ENCODE measurements around the gene PANX3.

Gene PANX3

GRCh38 chr11:124657904-124658303, 46.7 kb downstream of the PANX3 start:
- no peak for DNase-seq (ENCODE audit: low spot score)

GRCh38 chr11:124658501-124658900, 47.3 kb downstream of the PANX3 start:
- DNase-seq (ENCODE audit: low spot score) = no peak

- no peak for DNase-seq (ENCODE audit: low spot score)
These were observed 47.8 kb downstream of the PANX3 start for GRCh38 chr11:124658986-124659385.

- no peak for DNase-seq (ENCODE audit: low spot score)
These were observed 50.3 kb downstream of the PANX3 start for GRCh38 chr11:124661553-124661952.

GRCh38 chr11:124662106-124662505, 50.9 kb downstream of the PANX3 start:
- DNase-seq (ENCODE audit: low spot score) = no peak

DNA sequence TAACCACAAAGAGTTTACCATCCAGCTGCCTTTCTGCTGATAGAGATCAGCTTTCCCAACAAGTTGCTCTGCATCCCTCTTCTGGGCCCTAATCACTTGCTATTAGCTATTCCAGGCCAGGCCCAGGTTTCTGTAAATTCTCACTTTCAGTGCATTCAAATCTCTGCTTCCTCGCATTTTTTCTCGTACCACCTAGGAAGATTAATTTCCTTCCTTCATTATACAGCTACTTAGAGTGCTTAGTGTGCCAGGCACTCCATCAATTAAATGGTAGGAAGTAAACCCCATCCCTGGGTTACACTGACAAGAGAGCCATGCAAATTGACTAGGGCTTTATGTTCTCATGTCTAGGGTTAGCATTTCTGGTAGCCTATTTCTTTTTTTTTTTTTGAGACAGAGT, 52.6 kb downstream of the PANX3 start:
- DNase-seq (ENCODE audit: low spot score) = no peak

DNA sequence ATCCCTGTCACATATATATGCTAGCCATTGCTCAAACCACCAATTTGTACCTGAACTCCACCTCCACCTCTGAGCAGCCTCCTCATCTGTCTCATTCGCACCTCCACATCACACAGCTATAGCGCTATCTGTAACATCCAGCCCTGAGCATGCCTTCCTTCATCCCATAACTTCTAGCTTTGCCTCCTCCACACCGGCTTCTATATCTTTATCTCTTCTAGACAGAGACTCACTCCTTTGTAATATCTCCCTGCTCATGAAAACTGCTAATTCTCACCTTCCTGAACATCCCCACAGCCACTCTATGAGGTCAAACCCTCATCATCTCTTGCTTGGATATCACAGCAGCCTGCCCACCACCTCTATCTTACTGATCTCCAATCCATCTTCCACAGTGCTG, 56.4 kb downstream of the PANX3 start:
- DNase-seq (ENCODE audit: low spot score) = no peak

DNA sequence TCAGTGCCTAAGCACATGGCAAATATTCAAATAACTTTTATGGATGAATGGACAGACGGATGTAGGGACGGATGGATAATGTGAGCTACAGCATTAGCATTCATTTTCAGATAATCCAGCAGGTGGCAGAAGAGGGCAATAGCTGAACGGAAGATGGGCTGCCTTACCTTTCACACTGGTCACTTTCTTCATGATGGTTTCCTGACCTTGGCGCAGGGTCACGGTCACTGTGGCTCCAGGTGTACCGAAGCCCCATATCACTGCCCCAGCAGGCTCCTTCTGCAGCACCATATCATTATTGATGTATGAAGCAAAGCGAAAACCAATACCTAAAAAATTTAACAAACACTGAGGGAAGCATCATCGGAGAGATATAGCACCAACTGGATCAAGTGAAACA, 58.0 kb downstream of the PANX3 start:
- peak; percentile 64 for DNase-seq (ENCODE audit: low spot score)

Measured in hepatic stellate cell (primary cell).